B cell (primary cell): ENCODE measurements around the gene SLC16A2. TPM values are rescaled to one million over a fixed set of nuclear protein-coding genes. Genes with fewer than 3 reads are reported as not detected.

ENCODE experiments used
- ATAC-seq: fragments of 200-7000 bp; cut with Tn5 transposase; one replicate; pipeline ENCODE4 v1.10.0; 2021; ENCODE audit warnings: low read depth, mild to moderate bottlenecking, moderate number of reproducible peaks, moderate library complexity
- CTCF ChIA-PET: fragments of 350-600 bp; sonication (Branson Sonifier 250); formaldehyde crosslinking; loops from one replicate; lab custom pipeline; 2021; ENCODE audit warnings: antibody characterized with exemption, inconsistent platforms; lab: Charles Lee
- POLR2A ChIA-PET: fragments of 350-600 bp; sonication (Branson Sonifier 250); formaldehyde crosslinking; loops from one replicate; lab custom pipeline; 2021; ENCODE audit warnings: antibody characterized with exemption; lab: Charles Lee
- DNase-seq: peaks from one replicate; pipeline ENCODE4 v3.0.0; 2013
- H2AFZ ChIP-seq: 2 replicates; pipeline ENCODE4 v1.6.1; 2012; ENCODE audit warnings: mild to moderate bottlenecking, low read depth, low read length; ENCODE audit not compliant: insufficient read depth, poor library complexity, severe bottlenecking
- H3K27ac ChIP-seq, 2 donors: 1 replicate in 1 of 2; 2 replicates in 1 of 2; pipeline ENCODE4 v1.5.1; 2012 to 2013; ENCODE audit warnings: low read length in 2 of 2, mild to moderate bottlenecking in 2 of 2, moderate library complexity in 1 of 2
- H3K27me3 ChIP-seq, 4 experiments: fragments of 200-600 bp in 1 of 4; sonication (generic) in 1 of 4; replicated peaks in 1 of 4; 1 replicate in 2 of 4; 2 replicates in 2 of 4; pipeline versions ENCODE4 v1.6.1 to v1.7.0; 2013 to 2016; ENCODE audit warnings: low read length in 3 of 4, mild to moderate bottlenecking in 2 of 4, mixed read lengths in 1 of 4, moderate library complexity in 1 of 4; ENCODE audit not compliant: insufficient read depth in 4 of 4, control insufficient read depth in 3 of 4; ENCODE audit errors: control extremely low read depth in 1 of 4
- H3K36me3 ChIP-seq, 2 experiments: replicated peaks in 1 of 2; 1 replicate in 1 of 2; 2 replicates in 1 of 2; pipeline versions ENCODE4 v1.6.1 to v1.7.1; 2013; ENCODE audit warnings: low read length in 1 of 2; ENCODE audit not compliant: insufficient read depth in 2 of 2, control insufficient read depth in 1 of 2; ENCODE audit errors: control extremely low read depth in 1 of 2, extremely low read depth in 1 of 2
- H3K4me1 ChIP-seq, 2 donors: fragments of 200-600 bp in 1 of 2; sonication (generic) in 1 of 2; 1 replicate in 1 of 2; 2 replicates in 1 of 2; pipeline versions ENCODE4 v1.5.1 to v1.6.1; 2013 to 2017; ENCODE audit warnings: low read length in 2 of 2; ENCODE audit not compliant: control insufficient read depth in 2 of 2, insufficient read depth in 2 of 2
- H3K4me2 ChIP-seq: replicated peaks from 2 replicates; pipeline ENCODE3; 2012; ENCODE audit warnings: mild to moderate bottlenecking, low read depth, low read length; ENCODE audit not compliant: poor library complexity, severe bottlenecking
- H3K4me3 ChIP-seq, 5 experiments: fragments of 200-600 bp in 1 of 5; sonication (generic) in 1 of 5; 1 replicate in 3 of 5; 2 replicates in 2 of 5; pipeline versions ENCODE4 v1.5.1 to v1.7.0; 2011 to 2016; ENCODE audit warnings: low read length in 4 of 5, mild to moderate bottlenecking in 4 of 5, low read depth in 2 of 5, control low read depth in 1 of 5, moderate library complexity in 1 of 5; ENCODE audit not compliant: insufficient read depth in 1 of 5; ENCODE audit errors: control extremely low read depth in 1 of 5, extremely low read depth in 1 of 5
- H3K79me2 ChIP-seq: fragments of 200-600 bp; sonication (generic); one replicate; pipeline ENCODE4 v1.6.0; 2016; ENCODE audit warnings: low read length; ENCODE audit not compliant: control insufficient read depth, insufficient read depth
- H3K9ac ChIP-seq: fragments of 200-600 bp; sonication (generic); 2 replicates; pipeline ENCODE4 v1.6.1; 2017; ENCODE audit warnings: mild to moderate bottlenecking, low read length, moderate library complexity
- H3K9me3 ChIP-seq, 3 donors: one replicate each; pipeline versions ENCODE4 v1.6.1 to v1.7.1; 2013; ENCODE audit warnings: low read length in 2 of 3; ENCODE audit not compliant: control insufficient read depth in 2 of 3, insufficient read depth in 1 of 3; ENCODE audit errors: control extremely low read depth in 1 of 3
- H4K20me1 ChIP-seq: 2 replicates; pipeline ENCODE4 v1.6.0; 2012; ENCODE audit warnings: mild to moderate bottlenecking, low read length; ENCODE audit not compliant: insufficient read depth, control insufficient read depth, poor library complexity, severe bottlenecking
- H3K27ac Mint-ChIP-seq: one replicate; pipeline ENCODE4 v1.8.0; 2021; ENCODE audit warnings: mixed read lengths
- H3K27me3 Mint-ChIP-seq: one replicate; pipeline ENCODE4 v1.8.0; 2021; ENCODE audit warnings: mixed read lengths
- H3K4me1 Mint-ChIP-seq: one replicate; pipeline ENCODE4 v1.8.0; 2021; ENCODE audit warnings: mixed read lengths
- H3K4me3 Mint-ChIP-seq: one replicate; pipeline ENCODE4 v1.8.0; 2021; ENCODE audit warnings: mixed read lengths
- H3K9me3 Mint-ChIP-seq: one replicate; pipeline ENCODE4 v1.8.0; 2022; ENCODE audit warnings: mixed read lengths; ENCODE audit not compliant: insufficient read depth
- CTCF ChIP-seq: fragments of 200-600 bp; IDR thresholded peaks from one replicate; pipeline ENCODE4 v1.8.0; 2022; ENCODE audit warnings: antibody characterized with exemption, mild to moderate bottlenecking
- EZH2 ChIP-seq: IDR thresholded peaks from 2 replicates; pipeline ENCODE4 v1.6.1; 2012; ENCODE audit warnings: borderline replicate concordance, low read depth, mild to moderate bottlenecking, moderate library complexity, low read length; ENCODE audit not compliant: insufficient read depth, poor library complexity, severe bottlenecking
- WGBS: methylation state at CpG from one replicate; pipeline ENCODE4 v1.1.5; 2013; ENCODE audit warnings: missing lambda C conversion rate; ENCODE audit not compliant: insufficient coverage; 5-methylcytosine and 5-hydroxymethylcytosine counted together
- intact Hi-C: fragments of 100-400 bp; cut with micrococcal nuclease; formaldehyde crosslinking; loops from one replicate; pipeline ENCODE4 v1.10.0; 2022
- polyA plus RNA-seq: library from polyadenylated mRNA; depleted of rRNA; stranded (reverse); fragments of >200 nt; gene quantifications from 2 replicates; pipeline ENCODE4 v1.2.3, GENCODE V29; 2012
- total RNA-seq, 2 donors: library from RNA; stranded (reverse); fragments of 120-200 nt in 1 of 2; gene quantifications; 1 replicate in 1 of 2; 2 replicates in 1 of 2; pipeline versions ENCODE4 v1.2.3 to v1.2.4, GENCODE V29; 2013 to 2022

The SLC16A2 gene
- total and polyA plus RNA-seq, 2 donors (not counting 1 experiment from before 2014, with no cell fraction given) = not detected

GRCh38 chrX:74525116-74525515 is 103.8 kb downstream of the SLC16A2 start:
- CTCF ChIA-PET = no interaction called here
- H3K4me1 ChIP-seq = no peaks in the 10 kb centered on the region
- TF ChIP-seq CTCF (no peak), EZH2 (no peak)
- H3K9me3 Mint-ChIP-seq = no peaks in the 10 kb centered on the region
- intact Hi-C loops = no loop called here
- no peaks in the 10 kb centered on the region for H3K27me3 Mint-ChIP-seq
- no peaks in the 10 kb centered on the region for H3K4me1 Mint-ChIP-seq
- no peak overlapping the region for H2AFZ ChIP-seq
- H3K9me3 ChIP-seq = no peaks in the 10 kb centered on the region
- no peak overlapping the region for H3K27ac Mint-ChIP-seq
- no peak overlapping the region for H3K9ac ChIP-seq
- H3K79me2 ChIP-seq = no peaks in the 10 kb centered on the region
- no peak overlapping the region for H3K4me2 ChIP-seq
- DNase-seq = no peak
- H3K27me3 ChIP-seq = no peaks in the 10 kb centered on the region
- H3K4me3 ChIP-seq = no peak overlapping the region
- ATAC-seq = no peak
- no peaks in the 10 kb centered on the region for H4K20me1 ChIP-seq
- POLR2A ChIA-PET = no interaction called here
- H3K4me3 Mint-ChIP-seq = no peak overlapping the region
- no peak overlapping the region for H3K27ac ChIP-seq
- H3K36me3 ChIP-seq = no peaks in the 10 kb centered on the region

GRCh38 chrX:74526764-74527163 is 105.5 kb downstream of the SLC16A2 start:
- POLR2A ChIA-PET = no interaction called here
- intact Hi-C loops = no loop called here
- TF ChIP-seq CTCF (no peak), EZH2 (no peak)

More at GRCh38 chrX:74526764-74527163, 105.5 kb downstream of the SLC16A2 start:
- H3K79me2 ChIP-seq = no peaks in the 10 kb centered on the region
- no peak overlapping the region for H3K27ac ChIP-seq
- H3K27me3 ChIP-seq = no peaks in the 10 kb centered on the region
- H3K27me3 Mint-ChIP-seq = no peaks in the 10 kb centered on the region
- no peak overlapping the region for H3K9ac ChIP-seq
- DNase-seq (no peak), ATAC-seq (no peak)
- no peaks in the 10 kb centered on the region for H3K9me3 ChIP-seq
- H3K4me1 Mint-ChIP-seq = no peaks in the 10 kb centered on the region
- CTCF ChIA-PET = no interaction called here
- no peaks in the 10 kb centered on the region for H3K4me1 ChIP-seq
- H3K4me2 ChIP-seq = no peak overlapping the region
- no peak overlapping the region for H3K27ac Mint-ChIP-seq
- H4K20me1 ChIP-seq = no peaks in the 10 kb centered on the region
- no peaks in the 10 kb centered on the region for H3K36me3 ChIP-seq
- H3K4me3 ChIP-seq = no peak overlapping the region
- H3K9me3 Mint-ChIP-seq = no peaks in the 10 kb centered on the region
- no peak overlapping the region for H3K4me3 Mint-ChIP-seq
- no peak overlapping the region for H2AFZ ChIP-seq
- no CpG with 5 or more reads among the region's 1 CpG for WGBS
